Ishikawa (cell line): Measurements from ENCODE around the gene MYO16.

Source experiments
- CEBPB ChIP-seq: IDR thresholded peaks from 2 replicates; pipeline ENCODE4 v1.6.1; 2012
- CREB1 ChIP-seq: IDR thresholded peaks from 2 replicates; pipeline ENCODE4 v1.6.1; 2012; ENCODE audit warnings: low read depth
- EGR1 ChIP-seq: IDR thresholded peaks from 2 replicates; pipeline ENCODE4 v1.6.1; 2012
- EP300 ChIP-seq: IDR thresholded peaks from 2 replicates; pipeline ENCODE4 v1.6.1; 2012; ENCODE audit warnings: borderline replicate concordance
- FOXM1 ChIP-seq: IDR thresholded peaks from 2 replicates; pipeline ENCODE4 v1.6.1; 2012; ENCODE audit warnings: low read depth, borderline replicate concordance
- MAX ChIP-seq: IDR thresholded peaks from 2 replicates; pipeline ENCODE4 v1.6.1; 2012
- NFIC ChIP-seq: IDR thresholded peaks from 2 replicates; pipeline ENCODE4 v1.6.1; 2012
- RAD21 ChIP-seq: IDR thresholded peaks from 2 replicates; pipeline ENCODE4 v1.6.1; 2012; ENCODE audit warnings: low read depth
- REST ChIP-seq: IDR thresholded peaks from 2 replicates; pipeline ENCODE4 v1.6.1; 2012; ENCODE audit warnings: low read depth, mild to moderate bottlenecking
- TAF1 ChIP-seq: IDR thresholded peaks from 2 replicates; pipeline ENCODE4 v1.6.1; 2012; ENCODE audit warnings: low read depth, mild to moderate bottlenecking
- TCF12 ChIP-seq: IDR thresholded peaks from 2 replicates; pipeline ENCODE4 v1.6.1; 2012; ENCODE audit warnings: low read depth
- TEAD4 ChIP-seq: IDR thresholded peaks from 2 replicates; pipeline ENCODE4 v1.6.1; 2012
- USF1 ChIP-seq: IDR thresholded peaks from 2 replicates; pipeline ENCODE4 v1.6.1; 2012
- YY1 ChIP-seq: IDR thresholded peaks from 2 replicates; pipeline ENCODE4 v1.6.1; 2012; ENCODE audit warnings: low read depth
- ZBTB7A ChIP-seq: IDR thresholded peaks from 2 replicates; pipeline ENCODE4 v1.6.1; 2012; ENCODE audit warnings: low read depth

The MYO16 gene

GRCh38 chr13:108682714-108683113 lies 53.3 kb downstream of the MYO16 start:
- TF ChIP-seq MAX (no peak), USF1 (no peak)

GRCh38 chr13:108686027-108686426 lies 56.6 kb downstream of the MYO16 start:
- TF ChIP-seq FOXM1 (no peak), REST (no peak), NFIC (no peak), EGR1 (no peak), MAX (no peak), CREB1 (no peak), YY1 (no peak), TAF1 (no peak), TEAD4 (no peak), USF1 (no peak), ZBTB7A (no peak), RAD21 (no peak), EP300 (no peak), CEBPB (no peak), TCF12 (no peak)

GRCh38 chr13:108690726-108691125 lies 61.3 kb downstream of the MYO16 start:
- TF ChIP-seq MAX (no peak), NFIC (no peak), TAF1 (no peak), RAD21 (no peak), EP300 (no peak), TEAD4 (no peak), TCF12 (no peak), YY1 (no peak), USF1 (no peak), REST (no peak), CEBPB (no peak), FOXM1 (no peak), EGR1 (no peak), ZBTB7A (no peak), CREB1 (no peak)

- TF ChIP-seq TEAD4 (no peak), TCF12 (no peak), YY1 (no peak), TAF1 (no peak), MAX (no peak), CEBPB (no peak), CREB1 (no peak), REST (no peak), USF1 (no peak), EGR1 (no peak), RAD21 (no peak), ZBTB7A (no peak), FOXM1 (no peak), EP300 (no peak)
Measured at GRCh38 chr13:108700422-108701170, 71.2 kb downstream of the MYO16 start.
